Ureter (tissue), 1 donor: Measurements from ENCODE around the gene C5orf63. TPM values are rescaled to one million over a fixed set of nuclear protein-coding genes. Genes with fewer than 3 reads are reported as not detected.
"Not testable (repeated sequence)": the region's sequence is repeated elsewhere in the genome, so short reads cannot be mapped to it uniquely, and the experiment has no call there.

ENCODE experiments used
- DNase-seq: peaks from one replicate; pipeline ENCODE4 v3.0.0-alpha.2; 2020; ENCODE audit warnings: low spot score
- total RNA-seq: library from RNA; stranded (reverse); gene quantifications from one replicate; pipeline ENCODE4 v1.2.4, GENCODE V29; 2023
- donor health status: DM: yes; HTN: yes; CAD: no.

C5orf63 gene
- total RNA-seq, 1 donor from 2014 or later = 15.5 TPM

DNA sequence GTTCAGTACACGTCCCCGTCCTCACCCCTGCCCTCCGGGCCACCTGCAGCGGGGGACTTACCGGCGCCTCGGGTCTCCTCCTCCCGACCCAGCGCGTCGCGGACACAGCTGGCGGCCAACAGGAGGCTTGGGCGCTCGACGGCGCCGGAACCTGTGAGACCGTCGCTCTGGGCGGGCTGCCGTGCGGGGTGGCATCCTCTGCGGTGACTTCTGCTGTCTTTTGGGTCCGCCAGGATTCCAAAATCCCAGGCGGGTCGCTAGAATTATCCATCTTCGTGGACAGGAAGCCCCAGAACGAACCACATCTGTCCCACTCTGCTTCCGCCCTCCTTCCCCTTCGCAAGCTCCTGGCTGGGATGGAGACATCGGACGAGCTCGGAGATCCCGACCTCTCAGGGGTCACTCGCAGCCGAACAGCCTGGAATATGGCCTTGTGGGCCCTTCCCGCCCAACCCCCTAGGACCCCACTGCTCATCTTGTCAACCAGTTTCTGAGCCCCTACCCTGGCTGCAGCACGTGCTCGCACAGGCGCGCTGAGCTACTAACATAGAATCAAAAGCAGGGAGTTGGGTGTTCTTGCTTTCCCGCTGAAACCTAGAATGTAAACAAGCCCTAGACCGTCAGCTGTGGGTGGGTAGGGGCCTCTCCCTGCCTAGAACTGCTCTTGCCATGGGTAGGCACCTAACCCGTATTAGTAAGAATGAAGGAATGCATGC lies 42.0 kb downstream of the C5orf63 start:
- no peak for DNase-seq

GRCh38 chr5:127030259-127031146 lies 42.8 kb downstream of the C5orf63 start, which contains the start of gene MARCHF3:
TSS of gene MARCHF3 (minus strand) at chr5:127030558. CDS start at chr5:126918171, 112,387 bp downstream.
- peak; percentile 94 for DNase-seq

- DNase-seq = peak; percentile 51
These were observed 43.6 kb downstream of the C5orf63 start for GRCh38 chr5:127029581-127030258.

GRCh38 chr5:127028822-127029457 lies 44.4 kb downstream of the C5orf63 start:
- no peak for DNase-seq

DNA sequence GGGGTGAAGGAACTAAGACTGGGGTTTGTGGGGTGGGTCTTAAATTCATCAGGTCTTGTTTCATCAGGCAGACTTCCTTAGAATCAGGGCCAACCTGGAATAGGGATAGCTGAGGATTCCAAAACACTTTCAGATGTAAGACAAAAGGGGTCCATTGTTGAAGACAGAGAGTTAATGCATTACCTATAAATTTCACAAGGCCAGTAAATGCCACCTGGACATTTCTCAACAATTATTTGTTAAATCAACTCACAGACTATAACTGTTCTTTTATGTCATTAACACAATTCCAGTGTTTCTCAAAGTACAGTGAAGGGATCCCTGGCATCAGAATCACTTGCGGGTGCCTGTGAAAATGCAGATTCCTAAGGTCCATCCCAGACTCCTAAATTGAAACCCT lies 45.8 kb downstream of the C5orf63 start:
- DNase-seq = no peak

- DNase-seq = no peak
These were observed 47.1 kb downstream of the C5orf63 start for GRCh38 chr5:127026166-127026565.

GRCh38 chr5:127025467-127025866 lies 47.8 kb downstream of the C5orf63 start:
- no peak for DNase-seq

DNA sequence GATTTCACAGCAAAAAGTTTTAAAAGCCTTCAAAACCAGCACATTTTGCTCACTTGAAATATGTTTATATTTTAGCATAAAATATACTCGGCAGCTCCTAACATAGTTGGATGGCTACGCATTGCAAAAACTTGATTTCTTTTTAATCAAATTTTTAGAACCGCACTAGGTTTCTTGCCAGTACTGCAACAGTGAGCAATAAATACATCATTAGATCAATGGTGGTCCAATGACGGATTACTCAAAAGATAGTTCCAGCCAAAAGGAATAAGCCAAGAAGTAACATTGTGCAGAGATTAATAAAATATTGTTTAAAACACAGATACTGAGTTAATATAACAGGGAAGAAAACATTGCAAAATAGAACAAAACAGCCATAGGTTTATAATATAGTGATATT lies 48.5 kb downstream of the C5orf63 start:
- DNase-seq = no peak

DNA sequence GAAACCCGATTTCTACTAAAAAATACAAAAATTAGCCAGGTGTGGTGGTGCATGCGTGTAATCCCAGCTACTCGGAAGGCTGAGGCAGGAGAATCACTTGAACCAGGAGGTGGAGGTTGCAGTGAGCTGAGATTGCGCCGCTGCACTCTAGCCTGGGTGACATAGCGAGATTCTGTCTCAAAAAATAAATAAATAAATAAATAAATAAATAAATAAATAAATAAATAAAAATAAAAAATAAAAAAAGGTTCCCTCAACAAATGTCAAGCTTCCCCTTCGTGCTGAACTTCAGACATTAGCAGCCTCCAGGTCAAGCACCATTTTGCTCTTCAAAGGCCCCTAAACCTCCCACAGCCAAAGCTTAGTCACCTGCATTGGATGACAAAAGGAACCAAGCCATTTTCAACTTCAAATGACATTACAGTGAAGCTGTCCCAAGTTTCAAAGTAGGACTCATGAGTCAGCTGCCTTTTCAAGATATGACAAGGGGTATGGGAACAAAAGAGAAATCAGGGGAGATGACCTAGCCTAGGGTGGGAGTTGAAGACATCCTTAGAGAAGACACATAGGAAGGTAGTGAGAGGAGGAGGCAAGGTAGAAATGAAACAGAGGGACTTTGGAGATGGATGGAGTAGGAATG lies 49.6 kb downstream of the C5orf63 start:
- DNase-seq = not testable (repeated sequence)

DNA sequence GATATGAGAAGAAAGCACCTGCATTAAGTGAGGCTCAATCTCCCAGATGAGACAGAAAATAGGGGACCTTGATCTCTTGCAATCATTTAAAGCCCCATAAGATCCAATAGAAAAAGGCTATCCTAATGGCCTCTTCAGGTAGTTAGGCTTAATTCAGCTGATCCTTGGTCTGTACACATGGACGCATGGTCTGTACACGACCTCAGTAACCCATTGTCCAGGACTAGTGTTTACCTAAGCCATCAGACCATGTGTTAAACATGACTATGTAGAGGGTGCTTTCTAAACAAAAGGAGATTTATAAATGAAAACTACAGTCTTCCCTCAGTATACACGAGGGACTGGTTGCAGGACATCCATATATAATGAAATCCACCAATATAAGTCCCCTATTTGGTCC lies 50.5 kb downstream of the C5orf63 start:
- no peak for DNase-seq

GRCh38 chr5:127019928-127020327 lies 53.4 kb downstream of the C5orf63 start:
- DNase-seq = no peak

DNA sequence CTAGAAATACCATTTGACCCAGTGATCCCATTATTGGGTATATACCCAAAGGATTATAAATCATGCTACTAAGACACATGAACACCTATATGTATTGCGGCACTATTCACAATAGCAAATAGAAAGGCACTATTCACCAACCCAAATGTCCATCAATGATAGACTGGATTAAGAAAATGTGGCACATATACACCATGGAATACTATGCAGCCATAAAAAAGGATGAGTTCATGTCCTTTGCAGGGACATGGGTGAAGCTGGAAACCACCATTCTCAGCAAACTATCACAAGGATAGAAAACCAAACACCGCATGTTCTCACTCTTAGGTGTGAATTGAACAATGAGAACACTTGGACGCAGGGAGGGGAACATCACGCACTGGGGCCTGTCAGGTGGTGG lies 56.6 kb downstream of the C5orf63 start:
- not testable (repeated sequence) for DNase-seq

DNA sequence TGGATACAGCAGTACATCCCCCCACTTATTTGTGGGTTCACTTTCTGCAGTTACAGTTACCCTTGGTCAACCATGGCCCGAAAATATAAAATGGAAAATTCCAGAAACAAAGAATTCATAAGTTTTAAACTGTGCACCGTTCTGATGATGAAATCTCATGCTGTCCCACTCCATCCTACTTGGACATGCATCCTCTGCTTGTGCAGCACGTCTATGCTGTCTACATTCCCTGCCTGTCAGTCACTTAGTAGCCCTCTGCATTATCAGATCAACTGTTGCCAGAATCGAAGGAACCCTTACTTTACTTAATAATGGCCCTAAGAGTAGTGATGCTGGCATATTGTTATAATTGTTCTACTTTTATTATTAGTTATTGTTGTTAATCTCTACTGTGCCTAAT lies 57.6 kb downstream of the C5orf63 start:
- DNase-seq = no peak

DNA sequence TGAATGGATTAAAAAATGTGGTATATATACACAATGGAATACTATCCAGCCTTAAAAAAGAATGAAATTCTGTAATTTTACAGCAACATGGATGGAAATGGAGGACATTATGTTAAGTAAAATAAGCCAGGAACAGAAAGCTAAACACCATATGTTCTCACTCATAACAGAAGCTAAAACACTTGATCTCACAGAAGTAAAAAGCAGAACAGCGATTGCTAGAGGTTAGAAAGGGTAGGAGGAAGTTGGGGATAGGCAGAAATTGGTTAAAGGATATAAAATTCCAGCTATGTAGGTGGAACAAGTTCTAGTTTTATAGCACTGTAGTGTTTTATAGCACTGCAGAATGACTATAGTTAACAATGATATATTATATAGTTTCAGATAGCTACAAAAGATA lies 58.7 kb downstream of the C5orf63 start:
- DNase-seq = no peak

DNA sequence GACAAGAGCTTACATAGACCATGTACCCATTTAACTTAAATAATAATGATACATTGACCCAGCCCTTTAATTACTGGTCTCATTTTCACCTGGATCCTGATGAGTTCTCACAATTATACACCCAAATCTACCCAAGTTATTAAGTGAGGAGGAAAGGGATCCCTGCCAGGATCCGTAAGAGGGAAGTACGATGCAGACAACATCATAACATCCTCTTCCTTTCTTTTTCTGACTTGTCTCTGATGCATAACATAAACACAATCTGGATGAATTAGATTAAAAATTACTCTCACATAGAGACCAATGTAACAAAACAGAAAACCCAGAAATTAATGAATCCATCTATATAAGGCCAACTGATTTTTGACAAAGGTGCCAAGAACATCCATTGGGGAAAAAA lies 59.9 kb downstream of the C5orf63 start:
- DNase-seq = no peak

DNA sequence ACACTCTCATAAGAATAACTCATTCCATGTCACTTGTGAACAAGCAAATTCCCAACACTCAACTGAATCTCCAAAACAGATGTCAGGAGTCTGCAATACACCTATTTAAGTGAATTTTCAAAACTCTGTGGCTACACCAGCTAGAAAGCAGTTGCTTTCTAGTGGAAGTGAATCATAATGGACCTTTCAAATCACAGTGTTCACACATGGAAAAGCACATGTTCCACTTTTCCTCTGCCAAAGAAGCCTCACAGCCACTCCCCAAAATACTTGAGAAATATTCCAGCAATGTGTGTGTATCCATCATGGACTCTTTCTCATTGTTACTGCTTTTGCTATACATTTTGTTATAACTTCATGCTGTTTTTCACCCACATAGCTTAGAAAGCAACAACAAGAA lies 60.4 kb downstream of the C5orf63 start:
- no peak for DNase-seq

DNA sequence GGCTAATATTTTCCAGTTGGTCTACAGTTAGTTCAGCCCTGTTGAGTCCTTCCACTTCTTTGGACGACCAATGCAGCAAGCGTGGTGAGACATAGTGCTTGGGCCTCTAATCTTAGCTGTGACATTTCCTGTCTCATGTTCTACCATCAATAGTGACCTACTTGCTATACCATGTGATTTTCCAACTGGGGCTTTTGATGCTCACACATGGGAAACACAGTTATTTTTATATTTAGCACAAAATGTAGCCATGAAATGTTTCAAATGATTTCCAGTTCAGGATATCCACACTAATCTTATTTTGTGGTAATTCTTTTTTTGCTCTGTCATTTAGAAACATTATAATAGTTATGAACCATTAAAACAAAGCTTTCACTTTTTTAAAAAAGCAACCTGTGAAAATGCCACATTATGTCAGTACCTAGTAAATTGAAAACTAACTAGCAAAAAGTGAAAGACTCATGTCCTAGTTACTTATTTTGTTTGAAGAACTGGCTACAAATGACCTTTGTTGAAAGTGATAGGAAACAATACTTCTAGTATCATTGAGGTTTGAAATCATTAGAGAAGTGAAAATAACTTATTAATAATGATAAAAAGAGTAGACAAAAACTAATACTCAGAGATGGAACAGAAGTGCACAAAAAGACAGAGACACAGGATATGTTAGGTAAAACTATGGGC lies 61.2 kb downstream of the C5orf63 start:
- no peak for DNase-seq

DNA sequence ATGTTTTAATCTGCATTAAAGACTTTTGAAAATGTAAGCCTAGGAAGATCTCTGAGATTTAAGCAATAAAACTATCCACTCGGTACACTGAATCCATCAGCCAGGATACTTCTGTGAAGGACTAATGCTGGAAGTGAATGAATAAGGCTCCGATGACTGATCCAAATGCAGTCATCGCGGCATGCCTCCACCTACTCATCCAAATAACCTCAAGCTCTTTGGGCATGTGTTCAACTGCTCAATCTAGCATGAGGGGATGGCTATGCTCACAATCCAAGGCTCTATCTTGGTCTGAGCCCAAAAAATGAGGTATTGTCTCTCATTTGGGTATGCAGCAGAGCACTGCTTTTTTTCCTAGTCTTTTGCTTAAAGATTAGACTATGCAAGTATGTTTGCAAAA lies 62.1 kb downstream of the C5orf63 start:
- DNase-seq = no peak

DNA sequence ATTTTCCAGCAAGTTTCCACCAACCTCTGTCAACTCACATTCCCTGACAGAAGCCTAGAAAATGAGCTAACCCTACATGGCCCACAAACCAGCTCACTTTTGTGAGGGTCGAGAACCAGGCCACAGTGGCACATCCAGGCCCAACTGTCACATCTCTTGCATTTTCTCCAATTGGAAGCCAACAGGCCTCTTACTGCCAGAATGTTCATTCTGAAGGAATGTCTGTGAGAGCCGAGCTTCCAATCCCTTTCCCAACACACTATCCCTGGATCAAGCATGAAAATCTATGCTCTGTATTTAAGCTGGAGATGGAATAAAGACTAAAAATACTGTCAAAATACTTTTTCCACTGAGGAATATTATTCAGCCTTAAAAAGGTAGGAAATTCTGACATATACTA lies 62.9 kb downstream of the C5orf63 start:
- no peak for DNase-seq

DNA sequence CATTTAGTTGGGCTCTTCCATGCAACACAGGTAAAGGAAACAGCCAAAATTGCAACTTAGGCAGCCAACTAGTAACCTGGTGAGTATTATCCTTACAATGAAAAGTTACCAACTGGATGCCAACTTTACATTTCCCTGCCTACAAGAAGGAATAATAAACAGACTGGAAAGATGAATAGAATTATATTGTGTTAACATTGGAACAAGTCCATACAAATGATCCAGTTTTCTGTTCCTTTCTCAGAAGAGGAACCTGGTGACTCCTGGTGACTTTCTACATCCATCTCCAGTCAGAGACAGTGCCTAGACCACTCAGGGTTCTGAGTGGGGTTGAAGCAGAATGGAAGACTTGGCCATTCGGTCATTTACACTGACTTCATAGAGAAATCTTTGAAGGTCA lies 63.5 kb downstream of the C5orf63 start:
- DNase-seq = no peak
